Calu3 (cell line): ENCODE measurements around the gene BAIAP3. TPM values are rescaled to one million over a fixed set of nuclear protein-coding genes. Genes with fewer than 3 reads are reported as not detected.

Experiments used
- BruUV-seq: library from RNA; stranded (reverse); fragments of 400-500 nt; replicated peaks from 2 replicates; lab custom pipeline; 2021; lab: Mats Ljungman, UMichigan
- CTCF ChIA-PET: fragments of 300-600 bp; sonication (Branson Sonifier 250); formaldehyde crosslinking; loops from one replicate; lab custom pipeline; 2022; ENCODE audit warnings: antibody characterized with exemption; lab: Charles Lee
- DNase-seq: peaks from one replicate; pipeline ENCODE4 v3.0.0; 2022
- H3K27ac Mint-ChIP-seq: one replicate; pipeline ENCODE4 v1.8.0; 2022; ENCODE audit warnings: mixed read lengths; ENCODE audit not compliant: unreplicated experiment
- H3K27me3 Mint-ChIP-seq: one replicate; pipeline ENCODE4 v1.8.0; 2022; ENCODE audit warnings: mixed read lengths; ENCODE audit not compliant: unreplicated experiment
- H3K36me3 Mint-ChIP-seq: one replicate; pipeline ENCODE4 v1.8.0; 2022; ENCODE audit warnings: mild to moderate bottlenecking, moderate library complexity, mixed read lengths; ENCODE audit not compliant: insufficient read depth, unreplicated experiment
- H3K4me1 Mint-ChIP-seq: one replicate; pipeline ENCODE4 v1.8.0; 2022; ENCODE audit warnings: mild to moderate bottlenecking, low read depth, mixed read lengths; ENCODE audit not compliant: unreplicated experiment
- H3K4me3 Mint-ChIP-seq: one replicate; pipeline ENCODE4 v1.8.0; 2022; ENCODE audit warnings: mild to moderate bottlenecking, low read depth, moderate library complexity, mixed read lengths; ENCODE audit not compliant: unreplicated experiment
- H3K9me3 Mint-ChIP-seq: one replicate; pipeline ENCODE4 v1.8.0; 2022; ENCODE audit warnings: low read depth, mixed read lengths; ENCODE audit not compliant: unreplicated experiment
- intact Hi-C: fragments of 100-400 bp; cut with micrococcal nuclease; formaldehyde crosslinking; loops from one replicate; pipeline ENCODE4 v1.10.0; 2022; ENCODE audit not compliant: unreplicated experiment
- total RNA-seq: library from RNA; stranded (reverse); gene quantifications from 2 replicates; pipeline ENCODE4 v1.2.3, GENCODE V29; 2022
- TF ChIP-seq, protein P1 (sequence below): fragments of 200-600 bp; IDR thresholded peaks from one replicate; pipeline ENCODE4 v1.8.0; 2022; ENCODE audit warnings: antibody characterized with exemption; ENCODE audit not compliant: unreplicated experiment

The BAIAP3 gene
- total RNA-seq, 1 experiment from 2014 or later: 2.4 TPM

DNA sequence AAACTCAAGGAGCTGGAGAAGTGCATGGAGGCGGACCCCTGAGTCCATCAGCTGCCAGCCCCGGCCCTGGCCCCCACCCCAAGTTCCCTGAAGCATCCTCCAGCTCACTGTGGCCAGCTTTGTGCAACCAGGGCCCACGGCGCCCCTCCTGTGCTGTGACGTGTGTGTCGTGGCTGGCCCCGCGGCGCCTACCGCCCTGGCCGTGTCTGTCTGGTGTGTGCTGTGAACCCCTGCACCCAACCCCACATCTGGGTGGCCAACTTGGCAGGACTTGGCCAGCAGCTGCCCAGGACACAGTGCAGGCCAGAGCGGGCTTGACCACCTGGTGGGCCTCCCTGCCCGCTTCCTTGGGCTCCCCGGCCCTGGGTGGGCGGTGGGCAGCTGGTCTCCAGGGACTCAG is 15.0 kb downstream of the BAIAP3 start:
- intact Hi-C loops: no loop called here
- peaks cover 6% of the 10 kb centered on the region for H3K27me3 Mint-ChIP-seq
- no peak for DNase-seq
- no TSS peak for BruUV-seq
- no peaks in the 10 kb centered on the region for H3K9me3 Mint-ChIP-seq
- TF ChIP-seq, protein P1, sequence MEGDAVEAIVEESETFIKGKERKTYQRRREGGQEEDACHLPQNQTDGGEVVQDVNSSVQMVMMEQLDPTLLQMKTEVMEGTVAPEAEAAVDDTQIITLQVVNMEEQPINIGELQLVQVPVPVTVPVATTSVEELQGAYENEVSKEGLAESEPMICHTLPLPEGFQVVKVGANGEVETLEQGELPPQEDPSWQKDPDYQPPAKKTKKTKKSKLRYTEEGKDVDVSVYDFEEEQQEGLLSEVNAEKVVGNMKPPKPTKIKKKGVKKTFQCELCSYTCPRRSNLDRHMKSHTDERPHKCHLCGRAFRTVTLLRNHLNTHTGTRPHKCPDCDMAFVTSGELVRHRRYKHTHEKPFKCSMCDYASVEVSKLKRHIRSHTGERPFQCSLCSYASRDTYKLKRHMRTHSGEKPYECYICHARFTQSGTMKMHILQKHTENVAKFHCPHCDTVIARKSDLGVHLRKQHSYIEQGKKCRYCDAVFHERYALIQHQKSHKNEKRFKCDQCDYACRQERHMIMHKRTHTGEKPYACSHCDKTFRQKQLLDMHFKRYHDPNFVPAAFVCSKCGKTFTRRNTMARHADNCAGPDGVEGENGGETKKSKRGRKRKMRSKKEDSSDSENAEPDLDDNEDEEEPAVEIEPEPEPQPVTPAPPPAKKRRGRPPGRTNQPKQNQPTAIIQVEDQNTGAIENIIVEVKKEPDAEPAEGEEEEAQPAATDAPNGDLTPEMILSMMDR: no peak
- H3K36me3 Mint-ChIP-seq: peaks cover 54% of the 10 kb centered on the region
- H3K4me1 Mint-ChIP-seq: peaks cover 18% of the 10 kb centered on the region
- CTCF ChIA-PET: interaction anchor here (0.8 kb wide), 1 partner anchor 10 kb away, joined by 3 read pairs; no protein-coding TSS in a partner anchor
- no peak overlapping the region for H3K27ac Mint-ChIP-seq
- H3K4me3 Mint-ChIP-seq: no peak overlapping the region

DNA sequence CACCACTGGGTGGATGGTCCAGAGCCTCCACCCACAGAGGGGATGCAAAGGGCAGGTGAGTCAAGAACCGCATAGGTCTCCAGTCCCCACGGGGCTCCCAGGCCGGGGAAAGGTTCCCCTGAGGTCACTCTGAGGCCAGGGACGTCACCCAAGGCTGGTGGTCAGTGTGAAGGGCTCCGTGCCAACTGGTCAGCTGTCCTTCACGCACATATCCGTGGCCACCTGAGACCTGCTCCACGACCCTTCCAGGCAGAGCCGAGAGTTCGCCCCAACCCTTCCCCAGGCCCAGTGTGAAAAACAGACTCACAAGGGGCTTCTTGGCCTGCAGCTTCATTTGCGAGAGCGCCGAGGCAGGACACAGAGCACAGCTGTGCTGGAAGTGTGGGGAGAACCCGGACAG is 15.5 kb downstream of the BAIAP3 start:
- H3K27ac Mint-ChIP-seq: no peak overlapping the region
- intact Hi-C loops: no loop called here
- no peak for DNase-seq
- no peaks in the 10 kb centered on the region for H3K9me3 Mint-ChIP-seq
- H3K4me3 Mint-ChIP-seq: no peak overlapping the region
- H3K36me3 Mint-ChIP-seq: peaks cover 52% of the 10 kb centered on the region
- TF ChIP-seq, protein P1: no peak
- peaks cover 1% of the 10 kb centered on the region for H3K27me3 Mint-ChIP-seq
- BruUV-seq: no TSS peak
- CTCF ChIA-PET: interaction anchor here (0.8 kb wide), 1 partner anchor 10 kb away, joined by 3 read pairs; no protein-coding TSS in a partner anchor
- H3K4me1 Mint-ChIP-seq: peaks cover 19% of the 10 kb centered on the region

DNA sequence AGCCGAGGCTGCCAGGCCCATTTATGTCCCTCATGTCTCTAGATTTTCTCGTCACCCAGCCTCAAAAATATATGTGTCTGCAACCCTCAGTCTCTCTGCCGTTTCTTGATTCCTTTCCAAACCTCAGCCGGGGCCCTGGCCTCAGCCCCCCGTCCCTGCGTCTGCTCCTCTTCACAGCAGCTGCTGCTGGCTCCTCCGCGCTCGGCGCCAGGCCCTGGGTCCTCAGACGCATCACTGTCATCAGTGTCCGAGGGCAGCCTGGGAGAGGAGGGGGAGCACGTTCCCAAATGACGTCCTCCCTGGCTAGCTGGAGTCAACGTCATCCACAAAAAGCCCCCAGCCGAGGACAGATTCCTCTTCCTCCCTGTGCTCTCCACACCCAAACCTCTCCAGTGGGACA is 15.9 kb downstream of the BAIAP3 start:
- no peak overlapping the region for H3K27ac Mint-ChIP-seq
- CTCF ChIA-PET: interaction anchor here (0.6 to 0.8 kb wide), 2 partner anchors 11 to 277 kb away, joined by 3 read pairs; partner anchors contain the start of gene SSTR5
- H3K4me3 Mint-ChIP-seq: no peak overlapping the region
- H3K9me3 Mint-ChIP-seq: no peaks in the 10 kb centered on the region
- peaks cover 22% of the 10 kb centered on the region for H3K4me1 Mint-ChIP-seq
- H3K36me3 Mint-ChIP-seq: peaks cover 52% of the 10 kb centered on the region
- DNase-seq: no peak
- intact Hi-C loops: no loop called here
- TF ChIP-seq, protein P1: no peak
- no peaks in the 10 kb centered on the region for H3K27me3 Mint-ChIP-seq
- no TSS peak for BruUV-seq

DNA sequence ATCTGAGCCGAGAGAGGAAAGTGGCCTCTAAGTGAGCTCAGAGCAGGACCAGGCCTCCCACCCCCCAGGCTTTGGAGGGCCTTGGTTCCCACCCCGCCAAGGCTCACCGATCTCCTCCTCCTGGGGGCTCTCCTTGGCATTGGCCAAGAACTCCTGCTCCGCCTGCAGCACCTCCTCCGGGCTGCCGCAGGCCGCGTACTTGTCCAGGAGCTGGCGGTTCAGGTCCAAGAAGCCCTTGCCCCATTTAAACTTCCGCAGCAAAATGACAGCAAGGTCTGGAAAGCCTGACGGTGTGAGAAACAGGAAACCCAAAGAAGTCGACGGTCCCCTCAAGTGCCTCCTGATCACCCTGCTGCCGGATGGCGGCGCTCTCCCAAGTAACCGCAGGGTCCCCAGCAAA is 16.5 kb downstream of the BAIAP3 start:
- Mint-ChIP-seq H3K4me1 (peaks cover 28% of the 10 kb centered on the region), H3K27me3 (no peaks in the 10 kb centered on the region), H3K9me3 (no peaks in the 10 kb centered on the region), H3K4me3 (peak overlapping the region; percentile 93), H3K27ac (no peak overlapping the region), H3K36me3 (peaks cover 57% of the 10 kb centered on the region)
- TF ChIP-seq, protein P1: no peak
- DNase-seq: no peak
- intact Hi-C loops: no loop called here
- CTCF ChIA-PET: interaction anchor here (0.6 kb wide), 1 partner anchor 277 kb away, joined by 3 read pairs; the partner anchor contains the start of gene SSTR5
- no TSS peak for BruUV-seq
